Fibroblast of mammary gland (primary cell): ENCODE data around the gene CLCN5.

Source experiments
- DNase-seq: peaks from one replicate; pipeline ENCODE4 v3.0.0-alpha.2; 2010; ENCODE audit warnings: low read depth
- H3K4me3 ChIP-seq: 2 replicates; pipeline ENCODE4 v1.5.1; 2011; ENCODE audit warnings: low read depth, mild to moderate bottlenecking, low read length, moderate library complexity; ENCODE audit not compliant: control insufficient read depth
- CTCF ChIP-seq: conservative IDR thresholded peaks from 2 replicates; pipeline ENCODE4 v1.5.1; 2011; ENCODE audit warnings: low read depth, low read length, inconsistent platforms; ENCODE audit not compliant: control insufficient read depth, insufficient read depth

CLCN5 gene

GRCh38 chrX:50114113-50114512, 191.7 kb downstream of the CLCN5 start:
- H3K4me3 ChIP-seq: no peak overlapping the region
- no peak for TF ChIP-seq CTCF
- no peak for DNase-seq

GRCh38 chrX:50115973-50116372, 193.6 kb downstream of the CLCN5 start:
- DNase-seq: no peak
- no peak overlapping the region for H3K4me3 ChIP-seq
- no peak for TF ChIP-seq CTCF

- H3K4me3 ChIP-seq: no peak overlapping the region
- no peak for DNase-seq
- TF ChIP-seq CTCF: no peak
These were observed 195.1 kb downstream of the CLCN5 start for GRCh38 chrX:50117476-50117875.

GRCh38 chrX:50125480-50125879, 203.1 kb downstream of the CLCN5 start:
- H3K4me3 ChIP-seq: no peak overlapping the region
- no peak for TF ChIP-seq CTCF
- DNase-seq: no peak

- no peak overlapping the region for H3K4me3 ChIP-seq
- no peak for DNase-seq
- TF ChIP-seq CTCF: no peak
These were observed 225.6 kb downstream of the CLCN5 start for GRCh38 chrX:50147972-50148371.
